Spleen (tissue), 11 donors: ENCODE results near the gene SORCS1. TPM values are rescaled to one million over a fixed set of nuclear protein-coding genes. Genes with fewer than 3 reads are reported as not detected.

Experiments used
- DNase-seq: peaks from one replicate; pipeline ENCODE4 v3.0.0-alpha.2; 2020
- H3K27ac ChIP-seq, 8 donors: fragments of 200-600 bp; sonication (generic) in 7 of 8; 1 replicate in 4 of 8; 2 replicates in 4 of 8; pipeline versions ENCODE4 v1.5.0 to v1.8.0; 2016 to 2021; ENCODE audit warnings: inconsistent platforms in 4 of 8, mild to moderate bottlenecking in 4 of 8, moderate library complexity in 1 of 8
- H3K27me3 ChIP-seq, 7 donors: fragments of 200-600 bp; sonication (generic) in 6 of 7; replicated peaks in 1 of 7; 1 replicate in 4 of 7; 2 replicates in 3 of 7; pipeline versions ENCODE4 v1.5.0 to v1.8.0; 2016 to 2021; ENCODE audit warnings: inconsistent platforms in 3 of 7, mild to moderate bottlenecking in 1 of 7
- H3K36me3 ChIP-seq, 6 donors: fragments of 200-600 bp; sonication (generic) in 5 of 6; 1 replicate in 4 of 6; 2 replicates in 2 of 6; pipeline versions ENCODE4 v1.5.0 to v1.8.0; 2016 to 2021; ENCODE audit warnings: inconsistent platforms in 2 of 6
- H3K4me1 ChIP-seq, 6 donors: fragments of 200-600 bp; sonication (generic) in 5 of 6; 1 replicate in 3 of 6; 2 replicates in 3 of 6; pipeline versions ENCODE4 v1.5.0 to v1.8.0; 2016 to 2021; ENCODE audit warnings: inconsistent platforms in 3 of 6
- H3K4me3 ChIP-seq, 8 donors: fragments of 200-600 bp; sonication (generic) in 7 of 8; 1 replicate in 4 of 8; 2 replicates in 4 of 8; pipeline versions ENCODE4 v1.5.0 to v1.8.0; 2016 to 2021; ENCODE audit warnings: inconsistent platforms in 4 of 8, mild to moderate bottlenecking in 4 of 8, moderate library complexity in 2 of 8
- H3K9me3 ChIP-seq, 8 donors: fragments of 200-600 bp; sonication (generic) in 7 of 8; 1 replicate in 4 of 8; 2 replicates in 4 of 8; pipeline versions ENCODE4 v1.5.0 to v1.8.0; 2016 to 2021; ENCODE audit warnings: inconsistent platforms in 4 of 8
- POLR2A ChIP-seq, 3 donors: fragments of 450-650 bp; IDR thresholded peaks; one replicate each; pipeline ENCODE4 v1.5.1; 2017; ENCODE audit warnings: antibody characterized with exemption in 3 of 3, mild to moderate bottlenecking in 1 of 3
- POLR2AphosphoS5 ChIP-seq, 3 donors: sonication (generic); formaldehyde crosslinking; IDR thresholded peaks; one replicate each; pipeline ENCODE4 v1.5.1; 2017; ENCODE audit warnings: antibody characterized with exemption in 3 of 3
- WGBS, 5 donors: extraction: QIAGEN DNeasy Blood & Tissue Kit in 3 of 5; methylation state at CpG; one replicate each; pipeline versions ENCODE4 v1.1.5 to v1.1.7; 2013 to 2018; 5-methylcytosine and 5-hydroxymethylcytosine counted together
- intact Hi-C: fragments of 100-400 bp; cut with DNase I; formaldehyde crosslinking; loops from one replicate; pipeline ENCODE4 v1.15.0; 2023; ENCODE audit warnings: low total_unique reads
- polyA plus RNA-seq, 3 donors: library from polyadenylated mRNA; stranded (reverse); fragments of 200-250 nt; gene quantifications; one replicate each; pipeline ENCODE4 v1.2.1, GENCODE V29; 2013
- total RNA-seq, 7 donors: library from RNA; depleted of rRNA in 3 of 7; stranded (reverse); fragments of >200 nt in 3 of 7; fragmentation: NEBNext Ultra II Directional in 4 of 7; extraction: Animal tissue kit (Norgen Biotek cat#: 25700) in 4 of 7; gene quantifications; one replicate each; pipeline versions ENCODE4 v1.1.0 to v1.2.1, GENCODE V29; 2016 to 2021
- TF ChIP-seq, protein P1 (sequence below), 11 experiments: fragments of 200-600 bp in 7 of 11; fragments of 450-650 bp in 4 of 11; sonication (generic) in 4 of 11; IDR thresholded peaks in 8 of 11; conservative IDR thresholded peaks in 3 of 11; 1 replicate in 7 of 11; 2 replicates in 4 of 11; pipeline versions ENCODE4 v1.4.0 to v1.8.0; 2016 to 2021; ENCODE audit warnings: antibody characterized with exemption in 11 of 11, inconsistent platforms in 4 of 11, mild to moderate bottlenecking in 1 of 11
- donor health status: healthy with polysubstance abuse.
- donor health status: DM: no; HTN: no; CAD: no; lungs with moderate emphysema.
- donor health status: DM: no; HTN: no; CAD: no.
- donor health status: Bipolar disorder and iron deficiency.
- donor health status: healthy.
- donor health status: DM: no; HTN: no; CAD: no.
- donor health status: DM: yes; HTN: yes; CAD: no.

The SORCS1 gene
- total and polyA plus RNA-seq, 10 donors, result 0.67 to 2.7 (median 1.6) TPM

DNA sequence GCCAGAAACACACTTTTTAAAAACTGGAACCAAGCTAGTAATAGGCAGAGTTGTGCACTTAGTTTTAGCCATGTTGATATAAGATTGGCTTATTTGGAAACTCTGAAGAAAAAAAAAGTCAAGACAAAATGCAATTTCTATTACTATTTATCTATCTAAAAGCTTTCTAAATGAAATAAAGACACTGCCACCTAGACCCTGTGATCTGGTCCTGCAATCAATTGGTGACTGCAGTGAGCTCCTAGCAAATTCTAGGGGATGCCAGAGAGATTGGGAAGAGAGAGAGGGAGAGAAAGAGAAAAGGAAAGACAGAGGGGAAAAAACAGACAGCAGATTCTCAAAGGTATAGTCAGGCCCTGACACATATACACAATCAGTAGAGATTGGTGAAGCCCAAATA, 25.3 kb downstream of the SORCS1 start:
- intact Hi-C loops, result no loop called here
- no peak for DNase-seq
- H3K4me1 ChIP-seq, result no peaks in the 10 kb centered on the region
- H3K36me3 ChIP-seq, result no peaks in the 10 kb centered on the region
- TF ChIP-seq, protein P1, sequence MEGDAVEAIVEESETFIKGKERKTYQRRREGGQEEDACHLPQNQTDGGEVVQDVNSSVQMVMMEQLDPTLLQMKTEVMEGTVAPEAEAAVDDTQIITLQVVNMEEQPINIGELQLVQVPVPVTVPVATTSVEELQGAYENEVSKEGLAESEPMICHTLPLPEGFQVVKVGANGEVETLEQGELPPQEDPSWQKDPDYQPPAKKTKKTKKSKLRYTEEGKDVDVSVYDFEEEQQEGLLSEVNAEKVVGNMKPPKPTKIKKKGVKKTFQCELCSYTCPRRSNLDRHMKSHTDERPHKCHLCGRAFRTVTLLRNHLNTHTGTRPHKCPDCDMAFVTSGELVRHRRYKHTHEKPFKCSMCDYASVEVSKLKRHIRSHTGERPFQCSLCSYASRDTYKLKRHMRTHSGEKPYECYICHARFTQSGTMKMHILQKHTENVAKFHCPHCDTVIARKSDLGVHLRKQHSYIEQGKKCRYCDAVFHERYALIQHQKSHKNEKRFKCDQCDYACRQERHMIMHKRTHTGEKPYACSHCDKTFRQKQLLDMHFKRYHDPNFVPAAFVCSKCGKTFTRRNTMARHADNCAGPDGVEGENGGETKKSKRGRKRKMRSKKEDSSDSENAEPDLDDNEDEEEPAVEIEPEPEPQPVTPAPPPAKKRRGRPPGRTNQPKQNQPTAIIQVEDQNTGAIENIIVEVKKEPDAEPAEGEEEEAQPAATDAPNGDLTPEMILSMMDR (IDR thresholded peaks at IDR 0.05 in 8 of 11, conservative IDR thresholded peaks at IDR 0.05 in 3 of 11), result no peak
- no peaks in the 10 kb centered on the region for H3K9me3 ChIP-seq
- H3K27me3 ChIP-seq, result peaks cover 0 to 8% (median 0%) of the 10 kb centered on the region in 7 donors
- no peak overlapping the region for H3K4me3 ChIP-seq
- H3K27ac ChIP-seq, result no peak overlapping the region

DNA sequence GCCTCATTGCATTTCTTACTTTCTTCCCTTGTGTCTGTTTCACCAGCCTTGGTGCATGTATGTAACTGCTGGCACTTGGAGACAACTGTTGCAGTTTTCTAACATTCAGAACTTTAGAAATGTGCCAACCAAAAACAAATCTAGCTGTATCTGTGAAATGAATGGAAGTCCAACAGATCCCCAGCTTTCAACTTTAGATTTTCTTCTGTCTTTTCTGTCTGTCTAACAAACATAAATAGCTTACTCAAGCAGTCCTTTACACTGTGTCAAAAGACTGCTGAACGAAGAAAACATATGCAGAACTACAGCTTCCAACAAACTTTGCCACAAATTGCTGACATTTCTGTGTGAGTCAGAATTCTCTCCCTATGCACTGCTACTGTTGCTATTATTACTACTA, 30.9 kb downstream of the SORCS1 start:
- no peaks in the 10 kb centered on the region for H3K4me1 ChIP-seq
- H3K4me3 ChIP-seq, result no peak overlapping the region
- DNase-seq, result no peak
- H3K9me3 ChIP-seq, result no peaks in the 10 kb centered on the region
- intact Hi-C loops, result no loop called here
- WGBS, 5 donors, result 54 to 82% (median 62%) methylated on average over 1 of the region's 1 CpG
- no peak overlapping the region for H3K27ac ChIP-seq
- no peaks in the 10 kb centered on the region for H3K36me3 ChIP-seq
- TF ChIP-seq, protein P1 (IDR thresholded peaks at IDR 0.05 in 8 of 11, conservative IDR thresholded peaks at IDR 0.05 in 3 of 11), result no peak
- TF ChIP-seq POLR2A (IDR thresholded peaks at IDR 0.05) (no peak), POLR2AphosphoS5 (IDR thresholded peaks at IDR 0.05) (no peak)
- H3K27me3 ChIP-seq, result peaks cover 0 to 11% (median 0%) of the 10 kb centered on the region in 7 donors

DNA sequence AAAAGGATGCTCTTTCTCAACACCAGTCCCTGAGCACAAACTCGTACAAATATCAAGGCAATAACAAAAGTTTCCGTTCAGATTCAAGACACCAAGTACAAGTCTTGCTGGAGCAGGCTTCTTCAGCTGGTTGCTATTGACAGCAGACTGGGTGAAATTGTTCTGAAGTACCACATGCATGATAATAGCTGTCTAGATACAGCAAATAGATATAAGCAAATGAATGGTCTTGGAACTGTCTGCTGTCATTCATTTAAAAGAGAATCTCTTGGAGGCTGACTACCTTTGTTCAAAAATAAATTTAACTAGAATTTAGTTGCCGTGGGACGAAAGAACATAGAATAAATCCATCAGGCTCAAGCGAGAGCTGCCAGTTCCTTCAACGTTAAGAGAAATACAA, 35.5 kb downstream of the SORCS1 start:
- WGBS, 5 donors, result 78 to 91% (median 82%) methylated on average over 6 of the region's 6 CpGs

DNA sequence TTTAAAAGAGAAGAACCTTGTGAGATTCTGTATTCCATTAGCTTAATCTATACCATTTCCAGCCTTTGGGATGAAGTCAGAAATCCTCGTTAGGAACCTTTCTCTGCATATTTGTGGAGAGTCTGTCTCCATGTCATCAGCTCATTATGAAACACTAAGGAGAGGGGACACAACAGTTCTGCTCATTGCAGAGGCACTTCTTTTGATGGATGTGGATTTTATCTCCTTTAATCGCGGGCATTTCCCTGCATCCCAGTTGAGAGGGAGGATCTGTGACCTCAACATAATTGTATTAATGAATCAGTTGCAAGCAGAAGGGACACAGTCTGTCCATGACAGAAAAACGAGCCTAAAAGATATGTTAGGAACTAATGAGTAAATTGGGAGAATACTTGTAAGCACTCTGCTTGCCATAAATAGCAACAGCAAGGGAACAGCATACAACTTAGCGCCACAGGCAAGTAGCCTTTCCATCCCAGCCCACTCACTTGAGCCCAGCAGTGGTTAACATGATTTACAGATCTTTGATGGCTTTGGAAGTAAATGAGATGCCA, 37.9 kb downstream of the SORCS1 start:
- Histone ChIP-seq H3K4me3 (no peak overlapping the region), H3K27me3 (peaks cover 0 to 23% (median 0%) of the 10 kb centered on the region in 7 donors), H3K4me1 (no peaks in the 10 kb centered on the region), H3K27ac (no peak overlapping the region), H3K36me3 (no peaks in the 10 kb centered on the region), H3K9me3 (no peaks in the 10 kb centered on the region)
- DNase-seq, result no peak
- intact Hi-C loops, result no loop called here
- 59 to 73% (median 70%) methylated on average over 5 of the region's 5 CpGs for WGBS, 5 donors
- TF ChIP-seq, protein P1 (IDR thresholded peaks at IDR 0.05 in 8 of 11, conservative IDR thresholded peaks at IDR 0.05 in 3 of 11), result no peak
- no peak for TF ChIP-seq POLR2A (IDR thresholded peaks at IDR 0.05)
- TF ChIP-seq POLR2AphosphoS5 (IDR thresholded peaks at IDR 0.05), result no peak

More for the DNA sequence above, 35.5 kb downstream of the SORCS1 start:
- Histone ChIP-seq H3K27ac (no peak overlapping the region), H3K4me3 (no peak overlapping the region), H3K36me3 (no peaks in the 10 kb centered on the region), H3K27me3 (peaks cover 0 to 19% (median 0%) of the 10 kb centered on the region in 7 donors), H3K9me3 (no peaks in the 10 kb centered on the region), H3K4me1 (no peaks in the 10 kb centered on the region)
- TF ChIP-seq POLR2A (IDR thresholded peaks at IDR 0.05) (no peak), POLR2AphosphoS5 (IDR thresholded peaks at IDR 0.05) (no peak)
- TF ChIP-seq, protein P1 (IDR thresholded peaks at IDR 0.05 in 8 of 11, conservative IDR thresholded peaks at IDR 0.05 in 3 of 11), result no peak
- DNase-seq, result no peak
- intact Hi-C loops, result no loop called here
